ENCODE measurements around the gene ARID2.

ARID2 gene

GRCh38 chr12:45933504-45933903, 204.0 kb downstream of the ARID2 start:
- DNase-seq (ENCODE audit: low read depth), result no peak

- no peak for DNase-seq (ENCODE audit: low read depth)
Measured at GRCh38 chr12:45934956-45935355, 205.4 kb downstream of the ARID2 start.

DNA sequence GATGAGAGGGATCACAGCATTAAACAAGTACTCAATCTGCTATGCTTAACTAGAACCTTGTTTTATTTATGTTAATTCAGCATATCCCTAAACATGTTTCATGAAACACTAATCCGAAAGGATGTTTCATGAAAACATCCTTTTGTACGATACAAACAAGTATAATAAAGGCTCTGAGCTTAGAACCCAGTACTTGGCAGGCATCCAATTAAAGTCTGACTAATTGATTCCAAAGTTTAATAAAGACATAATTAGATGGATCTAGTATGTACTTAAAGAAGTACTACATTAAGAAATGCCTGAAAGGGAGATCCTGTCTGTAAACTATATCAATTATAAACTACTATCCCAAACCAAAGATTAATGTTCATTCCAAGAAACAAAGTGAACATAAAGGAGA, 209.1 kb downstream of the ARID2 start:
- no peak for DNase-seq (ENCODE audit: low read depth)

DNA sequence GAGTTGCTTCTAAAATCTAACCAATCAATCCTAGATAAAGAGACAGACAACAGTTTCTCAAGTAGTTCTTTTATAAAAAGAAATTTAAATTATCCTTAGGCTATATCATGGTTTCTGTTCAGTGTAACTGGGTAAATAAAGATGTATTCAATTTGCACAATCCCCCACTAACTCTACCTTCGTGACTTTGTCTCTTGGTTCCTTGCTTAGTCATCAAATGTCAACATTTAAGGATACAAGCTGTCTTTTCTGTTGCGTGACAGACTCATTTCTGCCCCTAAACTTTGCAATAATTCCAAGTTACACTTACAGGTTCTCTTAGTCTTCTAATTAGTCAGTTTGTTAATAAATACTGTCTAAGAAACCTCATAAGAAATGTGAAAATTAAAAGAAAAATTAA, 210.3 kb downstream of the ARID2 start:
- DNase-seq (ENCODE audit: low read depth), result no peak

DNA sequence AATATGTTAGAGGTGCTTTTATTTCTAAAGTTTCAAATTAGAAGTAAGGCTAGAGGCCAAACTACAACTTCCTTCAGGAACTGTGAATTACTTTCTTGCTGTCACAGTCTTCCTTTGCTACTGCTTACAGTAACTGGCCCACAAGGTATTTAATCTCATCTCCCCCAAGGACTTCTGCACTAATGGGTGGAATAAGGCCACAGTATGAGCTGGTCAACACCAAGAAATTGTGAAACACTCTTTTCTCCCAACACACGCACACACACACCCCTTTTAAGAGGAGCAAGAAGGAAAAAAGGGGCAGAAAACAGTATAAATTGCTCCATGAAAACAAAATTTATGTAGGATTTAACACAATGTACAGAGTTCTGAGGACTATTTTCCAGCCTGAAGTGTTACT, 215.3 kb downstream of the ARID2 start:
- DNase-seq (ENCODE audit: low read depth), result no peak

DNA sequence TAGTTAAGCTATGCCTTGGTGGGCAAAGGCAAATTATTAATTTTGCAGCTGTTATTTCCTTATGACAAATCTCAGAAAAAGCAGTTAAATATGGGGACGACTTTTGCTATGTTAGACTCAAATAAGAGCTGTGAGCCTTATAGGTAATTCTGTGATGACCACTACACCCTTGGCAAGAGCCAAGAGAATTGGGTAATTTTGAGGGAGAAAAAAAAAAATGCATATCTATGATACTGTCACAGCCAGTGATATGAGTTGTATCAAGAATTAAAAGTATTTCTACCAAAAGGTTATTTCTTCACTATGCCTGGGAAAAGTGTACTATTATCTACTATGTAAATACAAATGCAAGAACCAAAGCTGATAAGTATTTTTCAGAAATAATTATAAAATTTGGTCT, 216.9 kb downstream of the ARID2 start:
- DNase-seq (ENCODE audit: low read depth), result no peak

DNA sequence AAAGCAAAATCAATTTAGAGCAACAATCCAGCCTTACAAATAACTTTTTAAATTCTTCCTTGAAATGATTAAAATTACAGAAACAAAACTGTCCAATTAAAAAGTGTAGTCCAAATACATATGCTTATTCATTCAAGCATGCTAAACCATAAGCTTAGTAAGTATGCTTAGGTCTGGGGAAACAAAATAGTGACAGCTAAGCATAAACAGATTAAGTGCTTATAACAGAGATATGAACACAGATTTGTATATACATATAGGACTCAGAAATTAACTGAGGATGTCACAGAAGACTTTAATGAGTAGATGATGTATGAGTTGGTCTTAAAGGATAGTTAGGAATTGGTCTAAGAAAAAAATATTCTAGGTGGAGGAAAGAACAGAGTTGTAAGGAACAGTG, 219.0 kb downstream of the ARID2 start:
- DNase-seq (ENCODE audit: low read depth), result no peak

All from activated T-cell treated with anti-CD3 and anti-CD28 coated beads for 48 hours (primary cell).